Stimulated activated CD8-positive, alpha-beta memory T cell treated with anti-CD3 and anti-CD28 coated beads, Interleukin-12 subunit alpha, Interleukin-12 subunit beta, amount 100 ng/mL, for 4 hours (primary cell): ENCODE measurements around the gene CBFA2T3.

ENCODE experiments used
- DNase-seq: peaks from one replicate; pipeline ENCODE4 v3.0.0-alpha.2; 2020; ENCODE audit warnings: low read depth

The CBFA2T3 gene

GRCh38 chr16:88976366-88977017, 515 bp downstream of the CBFA2T3 start:
- no peak for DNase-seq

- DNase-seq = no peak
These were observed 1.4 kb downstream of the CBFA2T3 start for GRCh38 chr16:88975511-88976061.

- DNase-seq = no peak
These were observed 2.1 kb downstream of the CBFA2T3 start for GRCh38 chr16:88974916-88975215.

- DNase-seq = no peak
These were observed 2.7 kb downstream of the CBFA2T3 start for GRCh38 chr16:88974080-88974915.

- no peak for DNase-seq
These were observed 3.5 kb downstream of the CBFA2T3 start for GRCh38 chr16:88973415-88974050.

- no peak for DNase-seq
These were observed 4.0 kb downstream of the CBFA2T3 start for GRCh38 chr16:88973007-88973410.

- DNase-seq = no peak
These were observed 4.7 kb downstream of the CBFA2T3 start for GRCh38 chr16:88972349-88972748.

- no peak for DNase-seq
These were observed 5.5 kb downstream of the CBFA2T3 start for GRCh38 chr16:88971371-88972097.

GRCh38 chr16:88970539-88971065, 6.4 kb downstream of the CBFA2T3 start:
- no peak for DNase-seq

GRCh38 chr16:88970050-88970449, 7.0 kb downstream of the CBFA2T3 start:
- no peak for DNase-seq

- no peak for DNase-seq
These were observed 7.6 kb downstream of the CBFA2T3 start for GRCh38 chr16:88969361-88969831.

GRCh38 chr16:88968589-88969280, 8.3 kb downstream of the CBFA2T3 start:
- no peak for DNase-seq

- DNase-seq = no peak
These were observed 9.0 kb downstream of the CBFA2T3 start for GRCh38 chr16:88967830-88968588.

GRCh38 chr16:88966986-88967829, 9.8 kb downstream of the CBFA2T3 start:
- DNase-seq = no peak

- no peak for DNase-seq
These were observed 11.1 kb downstream of the CBFA2T3 start for GRCh38 chr16:88965826-88966480.

GRCh38 chr16:88965411-88965810, 11.6 kb downstream of the CBFA2T3 start:
- no peak for DNase-seq

- no peak for DNase-seq
These were observed 12.4 kb downstream of the CBFA2T3 start for GRCh38 chr16:88964636-88965035.

- no peak for DNase-seq
These were observed 13.4 kb downstream of the CBFA2T3 start for GRCh38 chr16:88963583-88963982.
